ENCODE measurements around the gene LIF. TPM values are rescaled to one million over a fixed set of nuclear protein-coding genes. Genes with fewer than 3 reads are reported as not detected.

Gene LIF
- total and polyA plus RNA-seq, 7 donors = 0.28 to 10.3 (median 1.6) TPM

GRCh38 chr22:30249049-30250038 is 2.8 kb upstream of the LIF start:
- Histone ChIP-seq H3K27ac (peak overlapping the region in 1 of 4 donors; percentile 32), H3K36me3 (no peaks in the 10 kb centered on the region), H3K27me3 (peaks cover 5 to 51% (median 24%) of the 10 kb centered on the region in 3 donors), H3K4me3 (no peak overlapping the region), H3K4me1 (peaks cover 0 to 38% (median 32%) of the 10 kb centered on the region in 4 donors), H3K9me3 (no peaks in the 10 kb centered on the region)
- intact Hi-C loops (cut with DNase I) = loop anchor here (5.0 kb wide), 1 partner anchor 52 kb away; no protein-coding TSS in a partner anchor
- WGBS, 2 donors = 66 to 76% methylated on average over 27 of the region's 27 CpGs
- DNase-seq = peak; percentile 79
- TF ChIP-seq POLR2A (IDR thresholded peaks at IDR 0.05) = no peak
- TF ChIP-seq, protein P1, sequence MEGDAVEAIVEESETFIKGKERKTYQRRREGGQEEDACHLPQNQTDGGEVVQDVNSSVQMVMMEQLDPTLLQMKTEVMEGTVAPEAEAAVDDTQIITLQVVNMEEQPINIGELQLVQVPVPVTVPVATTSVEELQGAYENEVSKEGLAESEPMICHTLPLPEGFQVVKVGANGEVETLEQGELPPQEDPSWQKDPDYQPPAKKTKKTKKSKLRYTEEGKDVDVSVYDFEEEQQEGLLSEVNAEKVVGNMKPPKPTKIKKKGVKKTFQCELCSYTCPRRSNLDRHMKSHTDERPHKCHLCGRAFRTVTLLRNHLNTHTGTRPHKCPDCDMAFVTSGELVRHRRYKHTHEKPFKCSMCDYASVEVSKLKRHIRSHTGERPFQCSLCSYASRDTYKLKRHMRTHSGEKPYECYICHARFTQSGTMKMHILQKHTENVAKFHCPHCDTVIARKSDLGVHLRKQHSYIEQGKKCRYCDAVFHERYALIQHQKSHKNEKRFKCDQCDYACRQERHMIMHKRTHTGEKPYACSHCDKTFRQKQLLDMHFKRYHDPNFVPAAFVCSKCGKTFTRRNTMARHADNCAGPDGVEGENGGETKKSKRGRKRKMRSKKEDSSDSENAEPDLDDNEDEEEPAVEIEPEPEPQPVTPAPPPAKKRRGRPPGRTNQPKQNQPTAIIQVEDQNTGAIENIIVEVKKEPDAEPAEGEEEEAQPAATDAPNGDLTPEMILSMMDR (IDR thresholded peaks at IDR 0.05) = no peak
- no peak for TF ChIP-seq EP300 (IDR thresholded peaks at IDR 0.05)
- TF ChIP-seq POLR2AphosphoS5 (IDR thresholded peaks at IDR 0.05) = no peak

DNA sequence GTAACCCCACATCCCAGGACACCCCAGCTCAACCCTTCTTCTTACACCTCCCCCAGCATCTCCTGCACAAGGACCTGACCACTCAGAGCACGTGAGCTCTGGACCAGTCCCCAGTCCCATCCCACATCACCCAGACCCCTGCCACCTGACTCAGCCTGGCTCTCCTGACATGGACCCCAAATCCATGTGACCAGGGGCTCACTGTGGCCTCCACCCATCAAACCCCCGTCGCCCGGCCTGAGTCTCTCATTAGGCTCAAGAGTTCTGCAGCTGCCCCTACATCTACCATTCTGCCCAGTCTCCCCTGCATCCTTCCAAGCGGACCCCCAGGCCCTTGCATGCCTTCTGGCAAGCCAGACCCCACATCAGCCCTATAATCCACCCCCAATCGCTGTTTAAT is 1.9 kb upstream of the LIF start:
- Histone ChIP-seq H3K36me3 (no peaks in the 10 kb centered on the region), H3K9me3 (no peaks in the 10 kb centered on the region), H3K27ac (peak overlapping the region in 1 of 4 donors; percentile 32), H3K4me3 (no peak overlapping the region), H3K27me3 (peaks cover 5 to 54% (median 24%) of the 10 kb centered on the region in 3 donors), H3K4me1 (peaks cover 0 to 35% (median 28%) of the 10 kb centered on the region in 4 donors)
- no peak for DNase-seq
- TF ChIP-seq POLR2A (IDR thresholded peaks at IDR 0.05) (no peak), POLR2AphosphoS5 (IDR thresholded peaks at IDR 0.05) (no peak), EP300 (IDR thresholded peaks at IDR 0.05) (no peak)
- TF ChIP-seq, protein P1 (IDR thresholded peaks at IDR 0.05) = no peak
- intact Hi-C loops (cut with DNase I) = loop anchor here (5.0 kb wide), 1 partner anchor 51 kb away; no protein-coding TSS in a partner anchor
- 68 to 72% methylated on average over 6 of the region's 6 CpGs for WGBS, 2 donors

DNA sequence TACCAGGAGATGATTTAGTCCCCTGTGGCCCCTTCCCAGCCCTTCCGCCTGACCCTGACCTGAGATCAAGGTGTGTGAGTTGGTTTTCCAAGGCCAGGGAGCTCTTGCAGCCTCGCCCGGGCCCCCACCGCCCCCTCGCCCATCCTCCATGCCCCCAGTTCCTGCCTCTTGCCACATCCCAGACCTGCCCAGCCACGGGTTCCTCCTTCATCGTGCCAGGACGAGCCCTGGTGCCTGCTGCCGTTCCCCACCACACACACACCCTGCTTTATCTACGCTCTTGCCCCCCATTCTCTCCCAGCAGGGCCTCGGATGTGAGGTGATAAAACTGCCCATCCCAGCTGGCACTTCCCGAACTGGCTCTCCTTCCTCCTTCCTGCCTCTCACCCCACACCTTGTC is 1.4 kb upstream of the LIF start:
- 23 to 50% methylated on average over 12 of the region's 12 CpGs for WGBS, 2 donors
- no peak overlapping the region for H3K27ac ChIP-seq

GRCh38 chr22:30247561-30247960 is 1.0 kb upstream of the LIF start:
- no peak for DNase-seq
- H3K27me3 ChIP-seq = peaks cover 5 to 54% (median 24%) of the 10 kb centered on the region in 3 donors
- H3K36me3 ChIP-seq = no peaks in the 10 kb centered on the region
- TF ChIP-seq EP300 (IDR thresholded peaks at IDR 0.05) (no peak), POLR2A (IDR thresholded peaks at IDR 0.05) (no peak), POLR2AphosphoS5 (IDR thresholded peaks at IDR 0.05) (no peak)
- TF ChIP-seq, protein P1 (IDR thresholded peaks at IDR 0.05) = no peak
- peaks cover 0 to 26% (median 19%) of the 10 kb centered on the region in 4 donors for H3K4me1 ChIP-seq
- WGBS, 2 donors = 34 to 65% methylated on average over 11 of the region's 11 CpGs
- intact Hi-C loops (cut with DNase I) = loop anchor here (5.0 kb wide), 1 partner anchor 50 kb away; no protein-coding TSS in a partner anchor
- H3K27ac ChIP-seq = no peak overlapping the region
- no peaks in the 10 kb centered on the region for H3K9me3 ChIP-seq
- H3K4me3 ChIP-seq = no peak overlapping the region

More for the DNA sequence above, 1.4 kb upstream of the LIF start:
- peaks cover 0 to 30% (median 23%) of the 10 kb centered on the region in 4 donors for H3K4me1 ChIP-seq
- no peak for TF ChIP-seq POLR2AphosphoS5 (IDR thresholded peaks at IDR 0.05)
- TF ChIP-seq POLR2A (IDR thresholded peaks at IDR 0.05) = no peak
- no peak for TF ChIP-seq EP300 (IDR thresholded peaks at IDR 0.05)
- TF ChIP-seq, protein P1 (IDR thresholded peaks at IDR 0.05) = no peak
- H3K9me3 ChIP-seq = no peaks in the 10 kb centered on the region
- H3K4me3 ChIP-seq = no peak overlapping the region
- intact Hi-C loops (cut with DNase I) = loop anchor here (5.0 kb wide), 1 partner anchor 51 kb away; no protein-coding TSS in a partner anchor
- H3K36me3 ChIP-seq = no peaks in the 10 kb centered on the region
- H3K27me3 ChIP-seq = peaks cover 5 to 54% (median 24%) of the 10 kb centered on the region in 3 donors
- DNase-seq = no peak
